IPS-18c (cell line): ENCODE measurements around the gene APBA2.

Experiments used
- H3K4me3 ChIP-seq: 2 replicates; pipeline ENCODE4 v1.7.0; 2013; ENCODE audit warnings: low read depth, mild to moderate bottlenecking, low read length, moderate library complexity; ENCODE audit not compliant: insufficient read depth
- H3K9me3 ChIP-seq: one replicate; pipeline ENCODE4 v1.6.1; 2013; ENCODE audit warnings: mild to moderate bottlenecking, low read length, moderate library complexity; ENCODE audit not compliant: control insufficient read depth, insufficient read depth

APBA2 gene

GRCh38 chr15:29134239-29134638, 248.5 kb downstream of the APBA2 start:
- no peak overlapping the region for H3K4me3 ChIP-seq
- no peaks in the 10 kb centered on the region for H3K9me3 ChIP-seq

- no peak overlapping the region for H3K4me3 ChIP-seq
- no peaks in the 10 kb centered on the region for H3K9me3 ChIP-seq
These were observed 249.0 kb downstream of the APBA2 start for GRCh38 chr15:29134641-29135308.

GRCh38 chr15:29135309-29135657, 249.5 kb downstream of the APBA2 start:
- no peak overlapping the region for H3K4me3 ChIP-seq

GRCh38 chr15:29135702-29136646, 250.2 kb downstream of the APBA2 start:
- no peak overlapping the region for H3K4me3 ChIP-seq

More at GRCh38 chr15:29135309-29135657, 249.5 kb downstream of the APBA2 start:
- no peaks in the 10 kb centered on the region for H3K9me3 ChIP-seq

GRCh38 chr15:29138260-29138659, 252.5 kb downstream of the APBA2 start:
- no peaks in the 10 kb centered on the region for H3K9me3 ChIP-seq
- H3K4me3 ChIP-seq = no peak overlapping the region

More at GRCh38 chr15:29135702-29136646, 250.2 kb downstream of the APBA2 start:
- no peaks in the 10 kb centered on the region for H3K9me3 ChIP-seq

- Histone ChIP-seq H3K9me3 (no peaks in the 10 kb centered on the region), H3K4me3 (no peak overlapping the region)
These were observed 253.3 kb downstream of the APBA2 start for GRCh38 chr15:29139072-29139471.

GRCh38 chr15:29139540-29140459, 254.0 kb downstream of the APBA2 start:
- peak overlapping the region; percentile 22; the same call in 1 of the 2 replicates for H3K4me3 ChIP-seq
- H3K9me3 ChIP-seq = no peaks in the 10 kb centered on the region

GRCh38 chr15:29140475-29141307, 254.9 kb downstream of the APBA2 start:
- H3K9me3 ChIP-seq = no peaks in the 10 kb centered on the region
- peak overlapping the region; percentile 22; the same call in 1 of the 2 replicates for H3K4me3 ChIP-seq

GRCh38 chr15:29141308-29142128, 255.7 kb downstream of the APBA2 start:
- Histone ChIP-seq H3K9me3 (no peaks in the 10 kb centered on the region), H3K4me3 (no peak overlapping the region)

- H3K4me3 ChIP-seq = no peak overlapping the region
- no peaks in the 10 kb centered on the region for H3K9me3 ChIP-seq
These were observed 256.5 kb downstream of the APBA2 start for GRCh38 chr15:29142129-29142747.

GRCh38 chr15:29143293-29143692, 257.5 kb downstream of the APBA2 start:
- H3K9me3 ChIP-seq = no peaks in the 10 kb centered on the region
- no peak overlapping the region for H3K4me3 ChIP-seq

GRCh38 chr15:29143909-29144635, 258.3 kb downstream of the APBA2 start:
- H3K9me3 ChIP-seq = no peaks in the 10 kb centered on the region
- H3K4me3 ChIP-seq = no peak overlapping the region

- H3K4me3 ChIP-seq = no peak overlapping the region
- H3K9me3 ChIP-seq = no peaks in the 10 kb centered on the region
These were observed 263.9 kb downstream of the APBA2 start for GRCh38 chr15:29149738-29150075.

GRCh38 chr15:29150515-29151483, 265.0 kb downstream of the APBA2 start:
- no peak overlapping the region for H3K4me3 ChIP-seq
- no peaks in the 10 kb centered on the region for H3K9me3 ChIP-seq
